Transverse colon (tissue), 4 donors: ENCODE data around the gene ASTL.

Experiments
- EP300 ChIP-seq: sonication (generic); formaldehyde crosslinking; IDR thresholded peaks from one replicate; pipeline ENCODE4 v1.6.1; 2017; ENCODE audit warnings: antibody characterized with exemption, low read depth
- POLR2A ChIP-seq: fragments of 450-650 bp; IDR thresholded peaks from one replicate; pipeline ENCODE4 v1.6.1; 2016; ENCODE audit warnings: antibody characterized with exemption, mild to moderate bottlenecking, moderate library complexity
- POLR2AphosphoS5 ChIP-seq, 3 donors: sonication (generic); formaldehyde crosslinking; IDR thresholded peaks; one replicate each; pipeline ENCODE4 v1.6.1; 2016; ENCODE audit warnings: antibody characterized with exemption in 3 of 3
- TF ChIP-seq, protein P1 (sequence below), 5 experiments: fragments of 200-600 bp in 3 of 5; fragments of 450-650 bp in 2 of 5; sonication (generic) in 3 of 5; IDR thresholded peaks; 1 replicate in 2 of 5; 2 replicates in 3 of 5; pipeline ENCODE4 v1.5.1; 2016 to 2017; ENCODE audit warnings: antibody characterized with exemption in 5 of 5, inconsistent platforms in 3 of 5, mild to moderate bottlenecking in 2 of 5, moderate library complexity in 1 of 5

DNA sequence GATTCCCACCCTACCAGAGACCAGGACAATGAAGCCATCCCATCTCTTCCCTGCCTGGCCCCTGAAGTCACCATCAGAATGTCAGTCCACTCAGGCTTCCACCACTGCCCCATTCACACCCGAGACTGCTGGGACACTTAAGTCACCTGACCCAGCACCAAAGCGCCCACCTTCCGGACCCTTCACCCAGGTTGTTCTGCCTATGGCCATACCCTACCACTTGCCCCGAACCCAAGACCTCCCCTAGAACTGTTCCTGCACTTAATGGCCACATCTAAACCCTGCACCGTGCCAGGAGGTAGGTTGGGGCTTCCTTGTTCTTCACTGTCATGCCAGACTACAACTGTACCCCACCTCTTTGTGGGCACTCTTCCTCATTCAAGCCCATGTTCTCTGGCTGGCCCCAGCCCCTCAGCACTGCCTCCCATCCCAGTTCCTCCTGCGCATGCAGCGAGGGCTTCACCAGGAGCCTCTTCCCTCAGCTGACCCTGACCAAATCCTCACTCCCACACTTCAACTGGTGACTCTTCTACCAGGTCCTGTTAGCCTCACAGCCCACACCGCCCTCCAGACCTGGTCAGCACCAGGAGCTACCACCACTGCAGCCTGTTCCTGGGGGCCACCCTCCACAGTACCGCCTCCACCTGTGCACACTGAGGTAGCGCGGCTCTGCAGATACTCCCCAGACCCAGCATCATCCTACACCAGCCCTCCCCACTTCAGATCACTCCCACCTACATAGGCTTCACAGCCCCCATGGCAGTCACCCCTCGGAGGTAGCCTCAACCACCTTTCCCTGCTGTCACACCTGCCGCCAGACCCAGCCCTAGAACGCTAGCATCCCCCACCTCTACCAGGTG lies 13.7 kb downstream of the ASTL start:
- no peak for TF ChIP-seq POLR2A
- TF ChIP-seq, protein P1, sequence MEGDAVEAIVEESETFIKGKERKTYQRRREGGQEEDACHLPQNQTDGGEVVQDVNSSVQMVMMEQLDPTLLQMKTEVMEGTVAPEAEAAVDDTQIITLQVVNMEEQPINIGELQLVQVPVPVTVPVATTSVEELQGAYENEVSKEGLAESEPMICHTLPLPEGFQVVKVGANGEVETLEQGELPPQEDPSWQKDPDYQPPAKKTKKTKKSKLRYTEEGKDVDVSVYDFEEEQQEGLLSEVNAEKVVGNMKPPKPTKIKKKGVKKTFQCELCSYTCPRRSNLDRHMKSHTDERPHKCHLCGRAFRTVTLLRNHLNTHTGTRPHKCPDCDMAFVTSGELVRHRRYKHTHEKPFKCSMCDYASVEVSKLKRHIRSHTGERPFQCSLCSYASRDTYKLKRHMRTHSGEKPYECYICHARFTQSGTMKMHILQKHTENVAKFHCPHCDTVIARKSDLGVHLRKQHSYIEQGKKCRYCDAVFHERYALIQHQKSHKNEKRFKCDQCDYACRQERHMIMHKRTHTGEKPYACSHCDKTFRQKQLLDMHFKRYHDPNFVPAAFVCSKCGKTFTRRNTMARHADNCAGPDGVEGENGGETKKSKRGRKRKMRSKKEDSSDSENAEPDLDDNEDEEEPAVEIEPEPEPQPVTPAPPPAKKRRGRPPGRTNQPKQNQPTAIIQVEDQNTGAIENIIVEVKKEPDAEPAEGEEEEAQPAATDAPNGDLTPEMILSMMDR (IDR thresholded peaks at IDR 0.05), result no peak
- TF ChIP-seq POLR2AphosphoS5 (IDR thresholded peaks at IDR 0.05), result no peak
- no peak for TF ChIP-seq EP300
